ENCODE data around the gene CLDN5.

DNA sequence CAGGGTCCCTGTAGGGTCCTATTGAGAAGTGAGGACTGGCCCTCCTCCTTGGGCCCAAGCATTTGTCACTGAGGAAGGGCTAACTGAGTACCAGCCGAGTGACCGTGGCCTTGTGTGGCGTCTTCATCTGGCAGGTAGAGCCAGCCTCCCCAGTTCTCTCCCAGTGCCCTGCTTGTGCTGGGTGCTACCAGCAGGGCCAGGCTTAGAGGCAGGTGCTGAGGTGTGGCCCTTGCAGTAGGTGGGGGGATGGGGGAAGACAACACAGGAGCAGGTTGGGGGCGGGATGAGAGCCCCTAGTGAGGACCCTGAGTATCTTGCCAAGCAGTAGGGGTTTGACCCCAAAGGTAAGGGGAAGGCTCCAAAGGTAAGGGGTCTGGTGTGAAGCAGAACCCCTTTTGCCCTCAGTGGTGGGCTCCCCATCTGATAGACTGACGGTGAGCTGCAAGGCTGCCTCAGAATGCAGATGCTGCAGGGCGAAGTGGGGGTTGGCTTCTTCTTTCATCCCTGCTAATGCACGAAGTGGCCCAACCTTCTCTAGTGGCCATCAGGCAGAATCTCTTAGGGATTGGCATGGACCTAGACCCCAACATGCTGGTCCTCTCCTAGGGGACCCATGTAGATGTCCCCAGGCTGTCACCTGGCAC lies 24.9 kb downstream of the CLDN5 start:
- TF ChIP-seq SPI1 (IDR thresholded peaks at IDR 0.05; ENCODE audit: low read depth, low read length) (no peak), POLR2AphosphoS5 (IDR thresholded peaks at IDR 0.05; ENCODE audit: low read depth, low read length) (no peak), POLR2A (IDR thresholded peaks at IDR 0.05; ENCODE audit: low read depth, low read length) (no peak), TAF1 (IDR thresholded peaks at IDR 0.05; ENCODE audit: low read depth, low read length) (no peak), POU2F2 (IDR thresholded peaks at IDR 0.05; ENCODE audit: low read depth, low read length) (no peak)
